OCI-M2 (cell line): ENCODE measurements around the gene CSRP1.
"Not testable (repeated sequence)": the region's sequence is repeated elsewhere in the genome, so short reads cannot be mapped to it uniquely, and the experiment has no call there.

Experiments used
- DNase-seq: peaks from one replicate; lab custom pipeline; 2025; ENCODE audit not compliant: unreplicated experiment; lab: John Stamatoyannopoulos, UW

Gene CSRP1

GRCh38 chr1:201479201-201479730 is 27.7 kb downstream of the CSRP1 start:
- DNase-seq, result no peak

GRCh38 chr1:201478666-201479065 is 28.3 kb downstream of the CSRP1 start:
- DNase-seq, result not testable (repeated sequence)

- DNase-seq, result no peak
These were observed 30.1 kb downstream of the CSRP1 start for GRCh38 chr1:201476670-201477344.

- no peak for DNase-seq
These were observed 30.8 kb downstream of the CSRP1 start for GRCh38 chr1:201475915-201476669.

GRCh38 chr1:201475130-201475529 is 31.8 kb downstream of the CSRP1 start:
- no peak for DNase-seq

GRCh38 chr1:201473296-201473695 is 33.6 kb downstream of the CSRP1 start:
- no peak for DNase-seq

- DNase-seq, result not testable (repeated sequence)
These were observed 34.6 kb downstream of the CSRP1 start for GRCh38 chr1:201472321-201472720.

- no peak for DNase-seq
These were observed 35.2 kb downstream of the CSRP1 start for GRCh38 chr1:201471772-201472171.

- no peak for DNase-seq
These were observed 36.3 kb downstream of the CSRP1 start for GRCh38 chr1:201470581-201470980.

- no peak for DNase-seq
These were observed 37.3 kb downstream of the CSRP1 start for GRCh38 chr1:201469645-201470074.

GRCh38 chr1:201468844-201469644 is 37.9 kb downstream of the CSRP1 start, which contains the start of gene PHLDA3:
Gene PHLDA3, minus strand, starts transcription at chr1:201469188. Its CDS starts 402 bp downstream, at chr1:201468786.
- DNase-seq, result no peak

GRCh38 chr1:201468501-201468843 is 38.5 kb downstream of the CSRP1 start:
- DNase-seq, result no peak

- no peak for DNase-seq
These were observed 40.4 kb downstream of the CSRP1 start for GRCh38 chr1:201466492-201466891.

GRCh38 chr1:201465698-201466290 is 41.1 kb downstream of the CSRP1 start:
- no peak for DNase-seq

- DNase-seq, result no peak
These were observed 43.8 kb downstream of the CSRP1 start for GRCh38 chr1:201463071-201463552.

GRCh38 chr1:201461645-201462441 is 45.1 kb downstream of the CSRP1 start:
- no peak for DNase-seq

GRCh38 chr1:201460814-201461644 is 45.9 kb downstream of the CSRP1 start:
- no peak for DNase-seq

- no peak for DNase-seq
These were observed 47.1 kb downstream of the CSRP1 start for GRCh38 chr1:201459775-201460174.

- no peak for DNase-seq
These were observed 47.9 kb downstream of the CSRP1 start for GRCh38 chr1:201459052-201459451.
